NOMO-1 treated with DMSO at 0.1 percent for 48 hours (cell line): ENCODE results near the gene IRF2BP2.

Source experiments
- DNase-seq: peaks from one replicate; lab custom pipeline; 2025; ENCODE audit not compliant: unreplicated experiment; lab: John Stamatoyannopoulos, UW

Gene IRF2BP2

GRCh38 chr1:234559902-234560676, 49.9 kb downstream of the IRF2BP2 start:
- no peak for DNase-seq

GRCh38 chr1:234559152-234559901, 50.7 kb downstream of the IRF2BP2 start:
- no peak for DNase-seq

GRCh38 chr1:234558330-234558836, 51.6 kb downstream of the IRF2BP2 start:
- no peak for DNase-seq

GRCh38 chr1:234556245-234556943, 53.6 kb downstream of the IRF2BP2 start:
- DNase-seq = no peak

GRCh38 chr1:234555390-234556024, 54.5 kb downstream of the IRF2BP2 start:
- no peak for DNase-seq

- no peak for DNase-seq
Measured at GRCh38 chr1:234554698-234555311, 55.2 kb downstream of the IRF2BP2 start.
